T follicular helper cell (primary cell): ENCODE data around the gene CEP350.
"Not testable (repeated sequence)": the region's sequence is repeated elsewhere in the genome, so short reads cannot be mapped to it uniquely, and the experiment has no call there.

ENCODE experiments used
- DNase-seq: peaks from one replicate; pipeline ENCODE4 v3.0.0-alpha.2; 2020; ENCODE audit warnings: low read depth

The CEP350 gene

DNA sequence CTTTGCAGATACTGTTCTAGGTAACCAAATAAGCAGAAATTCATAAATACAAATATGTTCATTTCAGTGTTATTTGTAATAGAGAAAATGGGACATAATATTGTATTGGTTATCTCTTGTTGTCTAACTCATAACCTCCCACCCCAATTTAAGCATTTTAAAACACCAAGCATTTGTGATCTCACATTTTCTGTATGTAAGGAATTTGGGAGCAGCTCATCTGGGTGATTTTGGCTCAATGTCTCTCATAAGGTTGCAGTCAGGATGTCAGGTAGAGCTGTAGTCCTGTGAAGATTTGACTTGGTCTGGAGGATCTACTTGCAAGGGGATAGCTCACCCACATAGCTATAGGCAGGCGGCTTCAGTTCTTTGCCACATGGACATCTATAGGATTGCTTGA is 29.5 kb downstream of the CEP350 start:
- no peak for DNase-seq

GRCh38 chr1:179984942-179985341 is 30.3 kb downstream of the CEP350 start:
- DNase-seq: no peak

DNA sequence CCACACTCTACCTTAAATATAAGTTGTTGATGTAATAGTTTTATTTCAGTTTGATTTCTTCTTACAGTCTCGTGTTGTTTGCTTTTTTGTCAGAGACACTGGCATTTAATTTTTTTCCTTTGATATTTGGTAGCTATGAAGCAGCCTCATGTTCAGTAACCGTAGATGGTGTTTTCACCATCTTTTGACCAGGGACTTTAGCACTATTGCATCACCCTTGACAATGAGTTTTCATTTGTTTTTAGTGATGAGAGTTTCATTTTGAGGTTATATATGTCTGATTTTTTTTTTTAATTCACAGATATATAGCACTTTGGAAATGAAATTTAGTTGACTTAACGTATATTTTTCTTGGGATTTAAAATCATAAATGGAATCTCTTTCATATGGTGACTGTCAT is 36.2 kb downstream of the CEP350 start:
- no peak for DNase-seq

DNA sequence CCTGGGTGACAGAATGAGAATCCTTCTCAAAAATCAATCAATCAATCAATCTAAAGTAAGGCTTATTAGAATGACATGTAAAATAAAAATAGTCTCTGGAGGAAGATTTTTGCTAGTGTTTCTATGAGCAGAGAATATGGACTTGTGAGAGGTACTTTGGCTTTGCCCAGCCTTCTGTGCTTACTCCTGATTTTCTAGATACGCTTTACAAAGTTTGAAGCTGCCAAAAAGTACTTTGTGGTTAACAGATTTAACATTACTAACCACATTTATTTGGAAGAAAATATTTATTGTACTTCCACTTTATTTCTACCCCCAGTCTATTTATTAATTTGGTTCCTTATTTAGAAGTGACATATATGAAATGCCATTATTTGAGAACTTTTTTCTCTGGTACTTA is 41.0 kb downstream of the CEP350 start:
- DNase-seq: no peak

DNA sequence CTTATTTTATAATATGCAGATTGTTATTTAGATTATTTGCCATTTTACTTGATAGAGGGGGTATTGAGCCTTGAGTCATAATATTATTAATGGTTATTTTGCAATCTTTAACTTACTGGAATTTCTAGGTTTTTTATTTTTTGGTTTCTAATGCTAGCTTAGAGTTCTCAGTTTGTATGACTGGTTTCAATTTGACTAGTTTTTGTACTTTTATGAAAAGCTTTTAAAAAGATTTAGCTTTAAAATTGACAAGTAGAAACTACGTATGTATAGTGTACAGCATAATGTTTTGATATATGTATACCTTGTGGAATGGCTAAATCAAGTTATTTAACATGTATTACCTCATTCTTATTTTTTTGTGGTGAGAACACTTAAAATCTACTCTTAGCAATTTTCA is 41.5 kb downstream of the CEP350 start:
- DNase-seq: no peak

DNA sequence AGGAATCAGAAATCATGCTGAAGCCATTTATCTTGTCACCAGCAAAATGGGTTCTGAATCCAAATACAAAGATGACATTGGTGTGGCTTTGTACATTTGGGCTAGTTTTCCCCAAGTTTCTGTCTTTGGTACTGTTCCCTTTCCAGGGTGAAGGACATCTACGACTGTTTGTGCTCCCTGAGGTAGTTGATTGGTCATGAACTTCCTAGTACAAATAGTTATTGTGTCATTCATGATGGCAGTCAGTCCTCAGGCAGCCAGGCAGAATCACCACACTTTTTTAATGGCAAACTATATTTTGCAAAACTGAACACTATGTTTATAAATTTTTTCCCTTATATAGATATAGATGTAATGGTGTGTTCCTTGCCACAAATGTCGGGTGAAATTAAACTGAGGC is 46.0 kb downstream of the CEP350 start:
- no peak for DNase-seq

GRCh38 chr1:180002437-180002836 is 47.8 kb downstream of the CEP350 start:
- DNase-seq: no peak

DNA sequence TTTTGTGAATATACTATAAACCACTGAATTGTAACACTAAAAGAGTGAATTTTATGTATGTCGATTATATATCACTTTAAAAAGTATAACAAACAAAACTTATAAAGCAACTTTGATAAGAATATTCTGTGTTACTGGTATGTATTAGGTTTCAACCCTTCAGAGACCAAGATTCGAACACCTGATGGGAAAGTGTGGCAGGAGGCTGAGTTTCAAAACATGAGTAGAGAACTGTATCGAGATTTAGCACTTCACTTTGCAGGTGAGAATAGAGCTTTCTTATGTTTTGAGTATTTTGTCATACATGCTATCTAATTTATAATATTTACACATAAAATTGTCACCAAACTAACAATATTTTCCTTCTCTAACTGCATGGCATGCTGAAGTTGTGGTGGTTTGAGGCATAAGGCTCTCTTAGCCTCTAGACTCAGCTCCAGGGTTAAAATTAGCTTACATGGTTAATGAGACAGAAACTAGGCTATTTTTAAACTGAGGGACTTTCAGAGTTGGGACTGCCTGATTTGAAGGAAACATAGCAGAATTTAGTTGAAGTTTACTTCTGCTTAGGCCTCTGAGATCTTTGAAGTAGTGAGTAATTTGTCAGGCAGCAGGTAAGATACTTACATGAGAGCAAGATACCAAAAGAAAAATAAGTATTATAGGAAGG is 48.6 kb downstream of the CEP350 start:
- no peak for DNase-seq

- not testable (repeated sequence) for DNase-seq
These were observed 52.2 kb downstream of the CEP350 start for GRCh38 chr1:180006762-180007161.

- no peak for DNase-seq
These were observed 65.4 kb downstream of the CEP350 start for GRCh38 chr1:180020017-180020416.

DNA sequence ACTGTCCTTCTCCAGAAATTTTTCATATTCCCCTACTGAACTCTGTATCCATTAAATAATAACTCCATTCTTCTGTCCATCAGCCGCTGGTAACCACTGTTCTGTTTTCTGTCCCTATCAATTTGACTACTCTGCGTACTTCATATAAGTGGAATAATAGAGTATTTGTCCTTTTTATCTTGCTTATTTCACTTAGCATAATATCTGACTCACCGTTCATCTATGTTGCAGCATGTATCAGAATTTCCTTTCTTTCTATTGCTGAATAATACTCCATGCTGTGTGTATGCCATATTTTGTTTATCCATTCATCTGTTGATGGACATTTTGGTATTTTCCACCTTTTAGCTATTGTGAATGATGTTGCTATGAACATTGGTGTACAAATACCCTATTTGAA is 71.9 kb downstream of the CEP350 start:
- no peak for DNase-seq

DNA sequence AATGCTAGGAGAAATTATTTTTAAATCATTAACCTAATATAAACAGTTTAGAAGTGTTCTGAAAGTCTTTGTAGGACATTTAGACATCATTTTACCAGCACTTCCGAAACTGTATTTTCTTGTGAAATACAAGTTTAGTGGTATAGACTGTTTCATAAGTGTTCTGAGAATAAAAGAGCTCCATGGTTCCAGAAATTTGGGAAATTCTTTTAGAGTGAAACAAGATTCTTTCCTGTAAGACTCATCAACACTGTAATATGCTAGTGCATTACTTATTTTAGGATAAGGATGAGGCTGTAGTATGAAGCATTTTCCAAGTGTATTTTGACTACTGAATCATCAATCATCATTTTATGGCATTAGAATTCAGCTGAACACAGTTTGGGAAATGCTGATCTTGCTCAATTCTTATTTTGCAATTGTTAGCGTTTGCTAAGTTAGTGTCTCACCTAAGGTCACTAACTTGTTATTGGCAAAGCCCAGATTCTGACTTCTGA is 73.4 kb downstream of the CEP350 start:
- DNase-seq: no peak

- no peak for DNase-seq
These were observed 74.3 kb downstream of the CEP350 start for GRCh38 chr1:180028864-180029263.

GRCh38 chr1:180029524-180030135 is 75.0 kb downstream of the CEP350 start:
- no peak for DNase-seq

GRCh38 chr1:180031664-180032063 is 77.1 kb downstream of the CEP350 start:
- no peak for DNase-seq

- no peak for DNase-seq
These were observed 78.8 kb downstream of the CEP350 start for GRCh38 chr1:180033390-180033789.

- DNase-seq: no peak
These were observed 85.4 kb downstream of the CEP350 start for GRCh38 chr1:180040034-180040433.

DNA sequence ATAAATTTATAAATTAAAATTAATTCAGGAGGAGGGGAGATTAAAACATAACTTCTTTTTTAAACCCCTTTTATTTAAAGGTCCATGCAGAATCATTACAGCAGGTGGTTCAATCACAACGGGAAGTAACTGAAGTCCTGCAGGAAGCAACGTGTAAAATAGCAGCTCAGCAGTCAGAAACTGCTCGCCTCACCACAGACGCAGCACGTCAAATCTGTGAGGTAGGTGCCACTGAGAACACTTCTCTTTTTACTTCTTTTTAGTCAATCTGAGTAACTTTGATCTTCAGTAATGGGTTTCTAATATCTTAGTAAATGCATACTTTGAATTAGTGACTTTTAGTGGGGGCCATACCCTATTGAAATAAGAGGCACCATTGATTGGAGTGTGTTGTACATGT is 87.0 kb downstream of the CEP350 start:
- DNase-seq: no peak

- DNase-seq: no peak
These were observed 88.5 kb downstream of the CEP350 start for GRCh38 chr1:180042988-180043622.

DNA sequence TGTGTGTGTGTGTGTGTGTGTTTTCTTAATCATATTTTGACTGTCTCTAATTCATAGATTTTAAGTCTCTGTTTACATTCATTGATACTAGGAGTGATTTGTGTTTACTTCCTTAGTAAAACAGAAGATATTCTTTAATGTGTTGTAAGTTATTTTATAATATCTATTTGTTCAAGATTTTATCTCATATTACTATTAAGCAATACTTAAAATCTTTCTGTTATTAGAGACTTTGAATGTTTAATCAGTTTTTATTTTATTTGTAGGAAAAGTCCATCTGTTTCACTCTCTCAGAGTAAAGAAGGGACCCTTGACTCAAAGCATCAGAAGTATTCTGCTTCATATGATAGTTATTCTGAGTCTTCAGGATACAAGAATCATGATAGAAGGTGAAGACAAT is 89.2 kb downstream of the CEP350 start:
- no peak for DNase-seq

- DNase-seq: no peak
These were observed 92.1 kb downstream of the CEP350 start for GRCh38 chr1:180046674-180047073.

DNA sequence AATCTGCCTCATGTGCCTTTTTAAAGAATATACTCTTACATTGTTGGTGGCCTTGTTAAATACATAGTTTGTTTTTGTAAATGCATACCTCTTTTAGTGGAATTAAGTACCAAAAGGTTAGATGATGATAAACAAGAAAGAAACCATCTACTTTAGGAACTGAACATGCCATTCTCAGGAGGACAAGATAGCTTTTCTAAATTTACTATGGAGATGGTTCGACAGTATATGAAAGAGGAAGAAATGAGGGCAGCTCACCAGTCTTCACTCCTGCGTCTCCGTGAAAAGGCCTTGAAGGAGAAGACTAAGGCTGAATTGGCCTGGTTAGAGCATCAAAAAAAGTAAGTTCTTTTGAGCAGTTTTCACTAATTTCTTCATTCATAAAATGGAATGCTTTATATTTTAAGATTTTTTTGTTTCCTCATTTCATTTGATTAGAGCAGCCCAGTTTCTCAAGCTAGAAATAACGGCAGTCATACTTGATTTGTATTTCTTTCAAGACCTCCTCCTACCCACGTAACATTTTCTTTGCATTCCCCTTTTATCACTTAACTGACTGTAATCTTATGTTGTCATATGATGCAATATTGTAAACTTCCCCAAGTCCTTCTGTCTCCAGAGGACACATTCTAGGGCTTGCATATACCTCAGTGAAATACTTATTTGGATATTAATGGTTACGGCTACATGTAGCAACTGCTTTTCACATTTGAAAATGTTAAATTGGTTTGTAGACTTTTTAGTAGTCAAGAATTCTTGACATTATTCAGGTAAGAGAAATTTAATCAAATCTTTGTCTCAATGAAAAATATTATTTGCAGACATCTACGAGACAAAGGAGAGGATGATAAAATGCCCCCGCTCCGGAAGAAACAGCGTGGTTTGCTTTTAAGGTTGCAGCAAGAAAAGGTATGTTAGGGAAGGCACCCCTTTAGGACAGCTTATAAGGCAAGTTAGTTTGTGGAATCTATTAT is 99.3 kb downstream of the CEP350 start:
- no peak for DNase-seq
